BLaER1 treated with 17β-estradiol and CSF1 and Interleukin-3, amounts not matched to agents 10 nM and 100 nM (cell line): ENCODE measurements around the gene DNAJC17.

ENCODE experiments used
- H3K27ac ChIP-seq, 11 experiments: shearing (Covaris generic); formaldehyde crosslinking; 2 replicates each; pipeline ENCODE4 v1.8.1; 2022
- H3K27me3 ChIP-seq, 11 experiments: shearing (Covaris generic); formaldehyde crosslinking; 2 replicates each; pipeline ENCODE4 v1.8.1; 2022
- H3K36me3 ChIP-seq, 11 experiments: shearing (Covaris generic); formaldehyde crosslinking; 2 replicates each; pipeline ENCODE4 v1.8.1; 2022
- H3K4me1 ChIP-seq, 10 experiments: shearing (Covaris generic); formaldehyde crosslinking; 2 replicates each; pipeline ENCODE4 v1.8.1; 2022
- H3K4me2 ChIP-seq, 11 experiments: shearing (Covaris generic); formaldehyde crosslinking; 2 replicates each; pipeline ENCODE4 v1.8.1; 2022
- H3K4me3 ChIP-seq, 10 experiments: shearing (Covaris generic); formaldehyde crosslinking; 2 replicates each; pipeline ENCODE4 v1.8.1; 2022
- H3K9ac ChIP-seq, 11 experiments: shearing (Covaris generic); formaldehyde crosslinking; 2 replicates each; pipeline ENCODE4 v1.8.1; 2022
- H3K9me3 ChIP-seq, 11 experiments: shearing (Covaris generic); formaldehyde crosslinking; replicated peaks in 1 of 11; 2 replicates each; pipeline ENCODE4 v1.8.1; 2022
- H4K20me1 ChIP-seq, 11 experiments: shearing (Covaris generic); formaldehyde crosslinking; 2 replicates each; pipeline ENCODE4 v1.8.1; 2022
- Cebpa-rat ChIP-seq, 11 experiments: shearing (Covaris generic); IDR thresholded peaks; 2 replicates each; pipeline ENCODE4 v1.8.1; 2022

Gene DNAJC17

GRCh38 chr15:40743485-40743901 is 63.8 kb downstream of the DNAJC17 start:
- H3K9ac ChIP-seq: peak overlapping the region in 7 of 11 experiments; percentile 7 to 54 (median 37); a peak in 11 of 22 replicates
- peaks cover 30 to 49% (median 43%) of the 10 kb centered on the region in 10 experiments for H3K4me1 ChIP-seq
- H3K27me3 ChIP-seq: no peaks in the 10 kb centered on the region
- no peaks in the 10 kb centered on the region for H3K9me3 ChIP-seq
- H3K4me2 ChIP-seq: peak overlapping the region; percentile 22 to 76 (median 52)
- H3K36me3 ChIP-seq: peaks cover 54 to 94% (median 79%) of the 10 kb centered on the region in 11 experiments
- H4K20me1 ChIP-seq: peaks cover 0 to 71% (median 36%) of the 10 kb centered on the region in 11 experiments; a peak in 15 of 22 replicates
- H3K27ac ChIP-seq: peak overlapping the region in 7 of 11 experiments; percentile 32 to 66 (median 39); a peak in 10 of 22 replicates
- no peak for TF ChIP-seq Cebpa-rat (IDR thresholded peaks at IDR 0.05)
- no peak overlapping the region for H3K4me3 ChIP-seq

GRCh38 chr15:40739854-40740253 is 67.4 kb downstream of the DNAJC17 start:
- TF ChIP-seq Cebpa-rat (IDR thresholded peaks at IDR 0.05): no peak
- Histone ChIP-seq H3K27ac (no peak overlapping the region), H3K9me3 (no peaks in the 10 kb centered on the region), H3K4me3 (no peak overlapping the region), H3K36me3 (peaks cover 78 to 100% (median 98%) of the 10 kb centered on the region in 11 experiments), H3K9ac (peak overlapping the region in 1 of 11 experiments; percentile 35; a peak in 1 of 22 replicates), H3K27me3 (no peaks in the 10 kb centered on the region), H3K4me1 (peaks cover 17 to 31% (median 28%) of the 10 kb centered on the region in 10 experiments), H4K20me1 (peaks cover 0 to 49% (median 17%) of the 10 kb centered on the region in 11 experiments; a peak in 14 of 22 replicates), H3K4me2 (no peak overlapping the region)

- Histone ChIP-seq H3K4me3 (no peak overlapping the region), H3K27ac (no peak overlapping the region), H3K9ac (no peak overlapping the region), H3K9me3 (no peaks in the 10 kb centered on the region), H3K27me3 (no peaks in the 10 kb centered on the region), H3K36me3 (peaks cover 86 to 100% (median 100%) of the 10 kb centered on the region in 11 experiments), H3K4me1 (peaks cover 10 to 23% (median 20%) of the 10 kb centered on the region in 10 experiments), H4K20me1 (peaks cover 0 to 41% (median 9%) of the 10 kb centered on the region in 11 experiments; a peak in 9 of 22 replicates), H3K4me2 (no peak overlapping the region)
- TF ChIP-seq Cebpa-rat (IDR thresholded peaks at IDR 0.05): no peak
Measured at GRCh38 chr15:40739047-40739446, 68.2 kb downstream of the DNAJC17 start.

GRCh38 chr15:40737048-40737447 is 70.2 kb downstream of the DNAJC17 start:
- Histone ChIP-seq H4K20me1 (peaks cover 0 to 30% (median 0%) of the 10 kb centered on the region in 11 experiments; a peak in 4 of 22 replicates), H3K4me2 (no peak overlapping the region), H3K9me3 (no peaks in the 10 kb centered on the region), H3K27me3 (no peaks in the 10 kb centered on the region), H3K4me3 (no peak overlapping the region), H3K4me1 (peaks cover 0 to 12% (median 8%) of the 10 kb centered on the region in 10 experiments; a peak in 10 of 20 replicates), H3K9ac (peak overlapping the region in 1 of 11 experiments; percentile 9; a peak in 1 of 22 replicates), H3K27ac (no peak overlapping the region), H3K36me3 (peaks cover 88 to 100% (median 100%) of the 10 kb centered on the region in 11 experiments)
- no peak for TF ChIP-seq Cebpa-rat (IDR thresholded peaks at IDR 0.05)

GRCh38 chr15:40736575-40736974 is 70.7 kb downstream of the DNAJC17 start:
- H3K27me3 ChIP-seq: no peaks in the 10 kb centered on the region
- H3K36me3 ChIP-seq: peaks cover 88 to 100% (median 100%) of the 10 kb centered on the region in 11 experiments
- peak overlapping the region in 2 of 11 experiments; percentile 28 to 36; a peak in 2 of 22 replicates for H3K4me2 ChIP-seq
- H3K9ac ChIP-seq: peak overlapping the region in 4 of 11 experiments; percentile 3 to 35 (median 20); a peak in 2 of 22 replicates
- TF ChIP-seq Cebpa-rat (IDR thresholded peaks at IDR 0.05): no peak
- no peaks in the 10 kb centered on the region for H3K9me3 ChIP-seq
- no peak overlapping the region for H3K4me3 ChIP-seq
- H3K4me1 ChIP-seq: peaks cover 0 to 12% (median 8%) of the 10 kb centered on the region in 10 experiments; a peak in 10 of 20 replicates
- H4K20me1 ChIP-seq: peaks cover 0 to 30% (median 0%) of the 10 kb centered on the region in 11 experiments; a peak in 4 of 22 replicates
- no peak overlapping the region for H3K27ac ChIP-seq

- TF ChIP-seq Cebpa-rat (IDR thresholded peaks at IDR 0.05): no peak
- Histone ChIP-seq H3K27me3 (no peaks in the 10 kb centered on the region), H3K9ac (no peak overlapping the region), H3K27ac (no peak overlapping the region), H3K4me2 (no peak overlapping the region), H3K4me1 (peaks cover 0 to 6% (median 2%) of the 10 kb centered on the region in 10 experiments; a peak in 10 of 20 replicates), H4K20me1 (peaks cover 0 to 1% (median 0%) of the 10 kb centered on the region in 11 experiments; a peak in 1 of 22 replicates), H3K4me3 (no peak overlapping the region), H3K36me3 (peaks cover 54 to 100% (median 93%) of the 10 kb centered on the region in 11 experiments), H3K9me3 (no peaks in the 10 kb centered on the region)
Measured at GRCh38 chr15:40731034-40731433, 76.2 kb downstream of the DNAJC17 start.

- no peak overlapping the region for H3K4me2 ChIP-seq
- no peaks in the 10 kb centered on the region for H3K27me3 ChIP-seq
- H4K20me1 ChIP-seq: peaks cover 0 to 4% (median 0%) of the 10 kb centered on the region in 11 experiments; a peak in 2 of 22 replicates
- H3K9me3 ChIP-seq: no peaks in the 10 kb centered on the region
- H3K4me1 ChIP-seq: peaks cover 0 to 6% (median 0%) of the 10 kb centered on the region in 10 experiments; a peak in 1 of 20 replicates
- no peak overlapping the region for H3K9ac ChIP-seq
- H3K27ac ChIP-seq: no peak overlapping the region
- TF ChIP-seq Cebpa-rat (IDR thresholded peaks at IDR 0.05): no peak
- H3K4me3 ChIP-seq: no peak overlapping the region
- peaks cover 0 to 100% (median 74%) of the 10 kb centered on the region in 11 experiments; a peak in 20 of 22 replicates for H3K36me3 ChIP-seq
Measured at GRCh38 chr15:40723919-40724318, 83.4 kb downstream of the DNAJC17 start.

- Histone ChIP-seq H4K20me1 (peaks cover 0 to 4% (median 0%) of the 10 kb centered on the region in 11 experiments; a peak in 2 of 22 replicates), H3K27me3 (no peaks in the 10 kb centered on the region), H3K4me2 (no peak overlapping the region), H3K36me3 (peaks cover 0 to 100% (median 74%) of the 10 kb centered on the region in 11 experiments; a peak in 20 of 22 replicates), H3K4me1 (peaks cover 0 to 6% (median 0%) of the 10 kb centered on the region in 10 experiments; a peak in 1 of 20 replicates), H3K27ac (no peak overlapping the region), H3K4me3 (no peak overlapping the region), H3K9me3 (no peaks in the 10 kb centered on the region), H3K9ac (no peak overlapping the region)
- no peak for TF ChIP-seq Cebpa-rat (IDR thresholded peaks at IDR 0.05)
Measured at GRCh38 chr15:40722934-40723333, 84.3 kb downstream of the DNAJC17 start.

- Histone ChIP-seq H3K36me3 (peaks cover 0 to 100% (median 74%) of the 10 kb centered on the region in 11 experiments; a peak in 20 of 22 replicates), H3K4me1 (peaks cover 0 to 6% (median 0%) of the 10 kb centered on the region in 10 experiments; a peak in 1 of 20 replicates), H3K4me2 (no peak overlapping the region), H3K27me3 (no peaks in the 10 kb centered on the region), H3K9ac (no peak overlapping the region), H4K20me1 (peaks cover 0 to 4% (median 0%) of the 10 kb centered on the region in 11 experiments; a peak in 2 of 22 replicates), H3K27ac (no peak overlapping the region), H3K9me3 (no peaks in the 10 kb centered on the region), H3K4me3 (no peak overlapping the region)
- no peak for TF ChIP-seq Cebpa-rat (IDR thresholded peaks at IDR 0.05)
Measured at GRCh38 chr15:40722354-40722753, 84.9 kb downstream of the DNAJC17 start.
